ENCODE measurements around the gene BCORL1. TPM values are rescaled to one million over a fixed set of nuclear protein-coding genes. Genes with fewer than 3 reads are reported as not detected.

Gene BCORL1
- total RNA-seq, 1 experiment from 2014 or later: 0.46 TPM

- peak; percentile 67 for DNase-seq (ENCODE audit: low spot score)
These were observed 21.0 kb upstream of the BCORL1 start for GRCh38 chrX:129961180-129962083.

GRCh38 chrX:129963729-129964128 lies 18.7 kb upstream of the BCORL1 start:
- DNase-seq (ENCODE audit: low spot score): no peak

GRCh38 chrX:129965166-129965565 lies 17.3 kb upstream of the BCORL1 start:
- no peak for DNase-seq (ENCODE audit: low spot score)

- DNase-seq (ENCODE audit: low spot score): no peak
These were observed 13.5 kb upstream of the BCORL1 start for GRCh38 chrX:129968968-129969367.

GRCh38 chrX:129976441-129976840 lies 6.0 kb upstream of the BCORL1 start:
- no peak for DNase-seq (ENCODE audit: low spot score)

- no peak for DNase-seq (ENCODE audit: low spot score)
These were observed 3.1 kb upstream of the BCORL1 start for GRCh38 chrX:129979207-129979920.

- no peak for DNase-seq (ENCODE audit: low spot score)
These were observed 2.4 kb upstream of the BCORL1 start for GRCh38 chrX:129980001-129980401.

GRCh38 chrX:129980540-129981199 lies 1.8 kb upstream of the BCORL1 start:
- no peak for DNase-seq (ENCODE audit: low spot score)

GRCh38 chrX:129981200-129981553 lies 1.3 kb upstream of the BCORL1 start:
- DNase-seq (ENCODE audit: low spot score): no peak

- no peak for DNase-seq (ENCODE audit: low spot score)
These were observed 609 bp upstream of the BCORL1 start for GRCh38 chrX:129981752-129982299.

- no peak for DNase-seq (ENCODE audit: low spot score)
These were observed 1.2 kb downstream of the BCORL1 start for GRCh38 chrX:129983575-129984110.

GRCh38 chrX:129984111-129984958 lies 1.9 kb downstream of the BCORL1 start:
- no peak for DNase-seq (ENCODE audit: low spot score)

GRCh38 chrX:129987871-129988270 lies 5.4 kb downstream of the BCORL1 start:
- DNase-seq (ENCODE audit: low spot score): no peak

GRCh38 chrX:129992181-129992580 lies 9.7 kb downstream of the BCORL1 start:
- DNase-seq (ENCODE audit: low spot score): no peak

GRCh38 chrX:129996120-129996519 lies 13.7 kb downstream of the BCORL1 start:
- DNase-seq (ENCODE audit: low spot score): no peak

GRCh38 chrX:129997086-129997485 lies 14.7 kb downstream of the BCORL1 start:
- DNase-seq (ENCODE audit: low spot score): no peak

- DNase-seq (ENCODE audit: low spot score): no peak
These were observed 15.6 kb downstream of the BCORL1 start for GRCh38 chrX:129998021-129998420.

GRCh38 chrX:130001893-130002292 lies 19.5 kb downstream of the BCORL1 start:
- DNase-seq (ENCODE audit: low spot score): no peak

GRCh38 chrX:130002541-130002940 lies 20.1 kb downstream of the BCORL1 start:
- no peak for DNase-seq (ENCODE audit: low spot score)

- DNase-seq (ENCODE audit: low spot score): no peak
These were observed 22.8 kb downstream of the BCORL1 start for GRCh38 chrX:130005089-130005807.
